Uterus (tissue), 2 donors: ENCODE measurements around the gene MYH10.

Experiments used
- POLR2A ChIP-seq, 2 donors: fragments of 450-650 bp; IDR thresholded peaks; one replicate each; pipeline ENCODE4 v1.6.1; 2016; ENCODE audit warnings: antibody characterized with exemption in 2 of 2, mild to moderate bottlenecking in 1 of 2, moderate library complexity in 1 of 2
- TF ChIP-seq, protein P1 (sequence below), 4 experiments: fragments of 200-600 bp in 2 of 4; fragments of 450-650 bp in 2 of 4; sonication (generic) in 2 of 4; IDR thresholded peaks; one replicate each; pipeline ENCODE4 v1.5.1; 2016 to 2019; ENCODE audit warnings: antibody characterized with exemption in 4 of 4, mild to moderate bottlenecking in 2 of 4, moderate library complexity in 1 of 4

DNA sequence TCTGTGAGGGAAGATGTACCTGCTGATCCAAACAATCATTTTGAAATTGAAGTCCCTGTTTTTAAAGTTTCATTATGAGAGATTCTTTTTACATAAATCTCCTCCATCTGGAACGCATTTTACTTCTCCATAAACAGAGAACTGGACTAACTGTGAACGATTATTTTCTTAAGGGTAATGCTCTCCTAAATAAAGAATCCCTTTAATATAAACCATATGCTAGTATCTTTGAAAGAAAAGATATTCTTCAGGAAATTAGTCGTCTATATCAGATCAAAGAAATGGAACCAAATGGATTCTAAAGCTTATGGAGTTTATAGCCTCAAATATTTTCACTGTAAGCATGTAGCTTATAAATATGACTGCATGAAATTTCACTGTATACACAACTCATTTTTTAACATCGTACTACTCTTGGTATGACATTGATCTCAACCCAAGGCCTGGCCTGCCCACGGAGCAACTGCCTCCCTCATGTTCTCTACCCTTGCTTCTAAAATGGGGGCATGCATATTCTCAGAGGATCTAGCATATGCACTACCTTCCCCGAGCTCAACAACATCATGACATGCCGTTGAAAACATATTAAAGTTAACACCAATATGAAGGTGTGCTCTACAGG, 66.4 kb downstream of the MYH10 start:
- TF ChIP-seq, protein P1, sequence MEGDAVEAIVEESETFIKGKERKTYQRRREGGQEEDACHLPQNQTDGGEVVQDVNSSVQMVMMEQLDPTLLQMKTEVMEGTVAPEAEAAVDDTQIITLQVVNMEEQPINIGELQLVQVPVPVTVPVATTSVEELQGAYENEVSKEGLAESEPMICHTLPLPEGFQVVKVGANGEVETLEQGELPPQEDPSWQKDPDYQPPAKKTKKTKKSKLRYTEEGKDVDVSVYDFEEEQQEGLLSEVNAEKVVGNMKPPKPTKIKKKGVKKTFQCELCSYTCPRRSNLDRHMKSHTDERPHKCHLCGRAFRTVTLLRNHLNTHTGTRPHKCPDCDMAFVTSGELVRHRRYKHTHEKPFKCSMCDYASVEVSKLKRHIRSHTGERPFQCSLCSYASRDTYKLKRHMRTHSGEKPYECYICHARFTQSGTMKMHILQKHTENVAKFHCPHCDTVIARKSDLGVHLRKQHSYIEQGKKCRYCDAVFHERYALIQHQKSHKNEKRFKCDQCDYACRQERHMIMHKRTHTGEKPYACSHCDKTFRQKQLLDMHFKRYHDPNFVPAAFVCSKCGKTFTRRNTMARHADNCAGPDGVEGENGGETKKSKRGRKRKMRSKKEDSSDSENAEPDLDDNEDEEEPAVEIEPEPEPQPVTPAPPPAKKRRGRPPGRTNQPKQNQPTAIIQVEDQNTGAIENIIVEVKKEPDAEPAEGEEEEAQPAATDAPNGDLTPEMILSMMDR (IDR thresholded peaks at IDR 0.05): no peak
- TF ChIP-seq POLR2A (IDR thresholded peaks at IDR 0.05): no peak
